ENCODE measurements around the gene TCF19. TPM values are rescaled to one million over a fixed set of nuclear protein-coding genes. Genes with fewer than 3 reads are reported as not detected.

Gene TCF19
- total RNA-seq, 4 donors from 2014 or later: 14.8 to 24.3 (median 23.8) TPM

DNA sequence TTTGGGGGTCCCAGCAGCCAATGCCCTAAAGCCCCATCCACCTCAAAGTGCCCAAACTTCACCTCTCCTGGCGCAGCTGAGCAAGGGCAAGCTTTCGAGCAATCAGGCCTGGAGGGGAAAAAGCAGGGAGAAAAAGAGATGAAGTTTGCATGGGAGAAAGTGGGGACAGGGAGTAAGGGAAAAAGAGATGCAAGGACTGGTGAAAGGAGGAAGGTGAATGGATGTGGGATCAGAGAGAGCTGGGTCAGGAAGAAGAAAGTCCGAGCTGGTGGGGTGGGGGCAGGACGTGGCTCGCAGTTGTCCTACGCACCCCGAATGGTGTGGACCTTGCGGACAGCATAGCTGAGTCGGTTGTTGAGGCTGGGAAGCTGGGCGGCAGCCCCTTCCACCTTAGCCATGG is 13.0 kb upstream of the TCF19 start:
- TF ChIP-seq POLR2AphosphoS5 (IDR thresholded peaks at IDR 0.05): no peak
- TF ChIP-seq POLR2A (IDR thresholded peaks at IDR 0.05): no peak
- TF ChIP-seq EP300 (IDR thresholded peaks at IDR 0.05): no peak
- no peak for TF ChIP-seq CTCF (IDR thresholded peaks at IDR 0.05)
- Histone ChIP-seq H3K27ac (no peak overlapping the region), H3K36me3 (peaks cover 33% of the 10 kb centered on the region), H3K27me3 (no peaks in the 10 kb centered on the region), H3K9me3 (no peaks in the 10 kb centered on the region), H3K4me3 (no peak overlapping the region), H3K4me1 (peaks cover 5% of the 10 kb centered on the region)
- DNase-seq (ENCODE audit: low spot score in 2 of 2): no peak
- 90% methylated on average over 10 of the region's 10 CpGs for WGBS

DNA sequence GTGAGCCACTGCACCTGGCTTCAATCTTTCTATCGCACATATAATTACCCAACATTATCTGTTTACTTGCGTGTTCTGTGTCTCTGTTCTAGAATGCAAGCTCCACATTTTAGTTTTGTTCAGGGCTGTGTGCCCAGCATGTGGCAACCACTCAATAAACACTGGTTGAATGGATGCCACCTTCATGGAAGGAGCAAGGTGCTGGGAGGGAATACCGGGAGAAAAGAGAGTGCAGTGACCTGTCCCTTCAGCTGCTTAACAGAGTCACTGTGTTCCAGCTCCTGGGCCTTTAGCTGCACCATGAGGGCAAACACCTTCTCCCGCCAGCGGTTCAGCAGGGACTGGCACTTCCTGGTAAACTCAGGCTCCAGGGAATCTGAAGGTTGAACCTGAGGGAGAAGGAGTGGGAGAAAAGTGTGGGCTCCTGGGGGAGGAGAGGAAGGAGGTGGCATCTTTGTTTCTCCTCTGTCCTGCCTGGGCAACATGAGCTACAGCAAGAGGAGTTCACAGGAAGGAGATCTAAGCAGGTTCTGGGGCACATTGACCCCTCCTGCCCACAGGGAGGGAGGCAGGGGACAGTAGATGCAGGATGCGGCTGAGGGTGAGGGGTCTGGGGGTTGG is 8.5 kb upstream of the TCF19 start:
- Histone ChIP-seq H3K36me3 (peaks cover 49% of the 10 kb centered on the region), H3K4me1 (no peaks in the 10 kb centered on the region), H3K27me3 (no peaks in the 10 kb centered on the region), H3K4me3 (no peak overlapping the region), H3K9me3 (no peaks in the 10 kb centered on the region), H3K27ac (no peak overlapping the region)
- WGBS: 87% methylated on average over 6 of the region's 6 CpGs
- TF ChIP-seq CTCF (IDR thresholded peaks at IDR 0.05): no peak
- no peak for TF ChIP-seq POLR2A (IDR thresholded peaks at IDR 0.05)
- no peak for TF ChIP-seq POLR2AphosphoS5 (IDR thresholded peaks at IDR 0.05)
- no peak for DNase-seq (ENCODE audit: low spot score in 2 of 2)

DNA sequence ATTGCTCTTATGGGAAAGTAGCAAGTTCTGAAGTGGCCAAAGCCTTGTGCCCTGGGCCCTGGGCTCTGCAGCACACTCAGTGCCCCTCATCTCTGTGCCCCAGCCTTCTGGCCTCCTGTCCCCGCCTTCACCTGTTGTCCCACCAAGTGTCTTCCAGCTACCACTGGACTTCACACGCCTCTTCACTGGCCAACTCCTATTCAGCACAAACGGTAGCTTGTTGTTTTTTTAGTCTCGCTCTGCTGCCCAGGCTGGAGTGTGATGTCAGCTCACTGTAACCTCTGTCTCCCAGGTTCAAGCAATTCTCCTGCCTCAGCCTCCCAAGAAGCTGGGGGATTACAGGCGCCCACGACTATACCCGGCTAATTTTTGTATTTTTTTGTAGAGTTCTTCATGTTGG is 5.6 kb upstream of the TCF19 start:
- Histone ChIP-seq H3K4me1 (peaks cover 8% of the 10 kb centered on the region), H3K9me3 (no peaks in the 10 kb centered on the region), H3K27ac (no peak overlapping the region), H3K27me3 (no peaks in the 10 kb centered on the region), H3K36me3 (peaks cover 46% of the 10 kb centered on the region), H3K4me3 (no peak overlapping the region)
- WGBS: 93% methylated on average over 7 of the region's 7 CpGs
- no peak for TF ChIP-seq CTCF (IDR thresholded peaks at IDR 0.05)
- TF ChIP-seq POLR2AphosphoS5 (IDR thresholded peaks at IDR 0.05): no peak
- no peak for TF ChIP-seq EP300 (IDR thresholded peaks at IDR 0.05)
- TF ChIP-seq POLR2A (IDR thresholded peaks at IDR 0.05): no peak
- no peak for DNase-seq (ENCODE audit: low spot score in 2 of 2)

DNA sequence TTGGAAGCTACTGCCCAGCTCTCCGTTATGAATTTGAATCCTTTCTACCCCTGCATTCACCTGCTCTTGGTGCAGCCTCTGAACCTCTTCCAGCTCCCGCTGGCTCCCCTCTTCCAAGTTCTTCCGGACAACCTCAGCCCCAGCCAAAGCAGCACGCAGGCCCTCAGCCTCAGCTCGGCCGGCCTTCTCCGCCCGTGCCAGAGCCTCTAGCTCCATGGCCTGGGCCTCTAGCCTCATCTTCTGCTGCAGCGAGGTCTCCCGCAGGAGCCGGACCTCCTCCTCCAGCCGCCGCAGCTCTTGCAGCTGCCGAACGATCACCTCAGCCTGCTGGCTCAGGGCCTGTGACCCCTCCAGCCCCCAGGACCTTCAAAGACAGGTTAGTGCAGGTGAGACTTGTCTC is 4.0 kb upstream of the TCF19 start:
- H3K27me3 ChIP-seq: no peaks in the 10 kb centered on the region
- no peak overlapping the region for H3K4me3 ChIP-seq
- H3K9me3 ChIP-seq: no peaks in the 10 kb centered on the region
- H3K4me1 ChIP-seq: peaks cover 16% of the 10 kb centered on the region
- H3K27ac ChIP-seq: no peak overlapping the region
- 95% methylated on average over 13 of the region's 15 CpGs for WGBS
- H3K36me3 ChIP-seq: peaks cover 38% of the 10 kb centered on the region
- TF ChIP-seq EP300 (IDR thresholded peaks at IDR 0.05) (no peak), POLR2A (IDR thresholded peaks at IDR 0.05) (no peak)
- no peak for DNase-seq (ENCODE audit: low spot score in 2 of 2)

DNA sequence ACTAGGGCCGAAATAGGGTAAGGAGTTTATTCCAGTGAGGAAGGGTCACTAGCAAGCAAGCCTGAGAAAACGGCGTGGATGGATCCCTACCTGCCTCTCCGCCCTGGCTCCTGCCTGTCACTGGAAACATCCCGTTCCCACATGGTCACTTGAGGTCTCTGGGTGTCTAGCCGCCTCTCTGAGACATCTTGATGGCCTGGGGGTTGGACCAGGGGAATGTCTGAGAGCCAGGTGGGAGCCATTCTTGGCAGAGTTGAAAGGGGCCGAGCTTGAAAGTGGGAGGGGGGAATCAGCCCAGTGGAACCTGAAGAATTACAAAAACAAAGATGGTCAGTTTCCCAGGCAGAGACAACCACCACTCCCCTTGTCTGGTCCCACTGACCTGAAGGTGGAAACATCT is 1.7 kb upstream of the TCF19 start:
- H3K9me3 ChIP-seq: no peaks in the 10 kb centered on the region
- H3K27ac ChIP-seq: no peak overlapping the region
- DNase-seq (ENCODE audit: low spot score in 2 of 2): no peak
- no peaks in the 10 kb centered on the region for H3K27me3 ChIP-seq
- 88% methylated on average over 7 of the region's 7 CpGs for WGBS
- TF ChIP-seq CTCF (IDR thresholded peaks at IDR 0.05) (no peak), POLR2A (IDR thresholded peaks at IDR 0.05) (no peak), EP300 (IDR thresholded peaks at IDR 0.05) (no peak), POLR2AphosphoS5 (IDR thresholded peaks at IDR 0.05) (no peak)
- H3K36me3 ChIP-seq: peaks cover 16% of the 10 kb centered on the region
- no peak overlapping the region for H3K4me3 ChIP-seq
- H3K4me1 ChIP-seq: peaks cover 21% of the 10 kb centered on the region
